Measurements from ENCODE around the gene DEPDC5.
"Not testable (repeated sequence)": the region's sequence is repeated elsewhere in the genome, so short reads cannot be mapped to it uniquely, and the experiment has no call there.

Gene DEPDC5

GRCh38 chr22:31749636-31750364, 4.0 kb upstream of the DEPDC5 start, which contains the start of gene PRR14L:
TSS of gene PRR14L (minus strand) at chr22:31750132. CDS start at chr22:31738860, 11,272 bp downstream.
- DNase-seq (ENCODE audit: low spot score), result peak; percentile 97

- no peak for DNase-seq (ENCODE audit: low spot score)
These were observed 3.2 kb upstream of the DEPDC5 start for GRCh38 chr22:31750365-31751284.

DNA sequence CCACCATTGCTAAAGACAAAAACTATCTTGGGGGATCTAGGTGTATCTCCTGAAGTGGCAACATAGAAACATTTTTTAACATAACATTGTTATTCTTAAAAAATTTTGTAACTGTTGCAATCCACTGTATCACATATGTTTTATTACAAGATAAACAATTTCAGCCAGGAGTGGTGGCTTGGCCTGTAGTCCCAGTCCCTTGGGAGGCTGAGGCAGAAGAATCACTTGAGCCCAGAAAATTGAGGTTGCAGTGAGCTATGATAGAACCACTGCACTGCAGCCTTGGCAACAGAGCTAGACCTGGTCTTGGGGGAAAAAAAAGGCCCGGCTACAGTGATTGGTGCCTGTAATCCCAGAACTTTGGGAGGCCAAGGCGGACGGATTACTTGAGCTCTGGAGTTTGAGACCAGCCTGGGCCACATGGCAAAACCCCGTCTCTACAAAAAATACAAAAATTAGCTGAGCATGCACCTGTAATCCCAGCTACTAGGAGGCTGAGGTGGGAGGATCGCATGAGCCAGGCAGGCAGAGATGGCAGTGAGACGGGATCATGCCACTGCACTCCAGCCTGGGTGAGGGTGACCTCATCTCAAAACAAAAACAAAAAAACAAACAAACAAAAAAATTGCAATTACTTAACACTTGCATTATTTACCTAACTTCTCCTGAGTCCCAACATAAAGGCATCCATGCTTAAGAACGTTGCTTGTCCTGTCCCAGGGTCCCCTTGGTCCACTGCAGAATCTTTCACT, 1.5 kb upstream of the DEPDC5 start:
- no peak for DNase-seq (ENCODE audit: low spot score)

DNA sequence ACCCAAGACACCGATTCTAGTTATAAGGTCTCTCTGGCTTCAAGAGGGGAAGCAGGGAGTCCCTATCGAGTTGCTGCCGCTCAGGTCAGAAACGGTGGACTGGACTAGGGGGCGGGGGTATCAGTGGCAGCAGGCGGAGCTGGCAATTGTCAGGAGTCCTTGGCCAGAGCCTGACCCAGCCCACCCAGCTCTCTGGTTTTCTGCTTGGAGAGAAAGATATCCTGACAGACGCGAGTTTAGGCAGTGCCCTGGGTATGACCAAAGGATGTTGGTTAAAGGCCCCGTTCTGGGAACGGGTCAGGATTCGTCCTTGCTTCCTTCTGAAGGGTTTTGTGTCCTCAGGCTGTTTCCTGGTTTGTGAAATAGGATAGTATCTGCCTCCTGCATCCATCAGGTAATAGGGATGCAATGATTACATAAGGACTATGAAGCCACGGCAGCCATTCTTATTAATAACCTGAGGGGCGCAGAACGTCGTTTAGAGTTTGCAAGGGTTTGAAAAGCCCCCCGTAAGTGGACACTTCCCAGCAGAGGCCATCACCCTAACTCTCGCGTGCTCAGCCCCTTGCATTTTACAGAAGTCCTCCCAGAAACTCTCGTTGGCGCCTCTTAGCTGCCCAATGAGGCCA, 700 bp upstream of the DEPDC5 start:
- peak; percentile 48 for DNase-seq (ENCODE audit: low spot score)

- DNase-seq (ENCODE audit: low spot score), result no peak
These were observed 994 bp downstream of the DEPDC5 start for GRCh38 chr22:31754813-31755212.

DNA sequence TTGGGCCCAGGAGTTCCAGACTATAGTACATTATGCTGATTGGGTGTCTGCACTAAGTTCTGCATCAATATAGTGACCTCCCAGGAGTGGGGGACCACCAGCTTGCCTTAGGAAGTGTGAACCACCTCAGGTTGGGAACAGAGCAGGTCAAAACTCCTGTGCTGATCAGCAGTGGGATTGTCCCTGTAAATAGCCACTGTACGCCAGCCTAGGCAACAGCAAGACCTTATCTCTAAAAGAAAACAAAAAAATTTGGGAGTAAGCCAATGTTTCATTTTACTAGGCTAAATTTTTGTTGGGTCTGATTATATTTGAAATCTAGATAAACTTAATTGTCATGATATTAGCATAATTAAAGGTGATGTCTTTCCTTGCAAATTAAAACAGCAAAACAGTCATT, 3.4 kb downstream of the DEPDC5 start:
- no peak for DNase-seq (ENCODE audit: low spot score)

- DNase-seq (ENCODE audit: low spot score), result not testable (repeated sequence)
These were observed 5.0 kb downstream of the DEPDC5 start for GRCh38 chr22:31758860-31759259.

DNA sequence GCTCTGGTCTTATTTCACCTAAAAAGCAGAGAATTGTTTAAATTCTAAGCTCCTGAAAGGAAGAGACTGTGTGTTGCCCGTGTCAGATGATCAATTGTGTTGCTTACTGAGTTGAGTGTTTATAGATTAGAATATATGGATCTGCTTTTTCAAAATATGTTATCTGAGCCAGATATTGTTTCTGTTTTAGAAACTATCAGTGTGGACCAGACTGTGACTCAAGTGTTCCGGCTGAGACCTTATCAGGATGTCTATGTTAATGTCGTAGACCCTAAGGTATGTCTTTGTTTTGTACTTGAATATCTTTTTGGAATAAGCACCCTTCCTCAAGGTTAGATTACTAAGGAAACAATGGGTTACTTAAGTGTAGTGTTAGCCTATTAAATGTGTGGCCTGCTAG, 11.0 kb downstream of the DEPDC5 start:
- DNase-seq (ENCODE audit: low spot score), result no peak

DNA sequence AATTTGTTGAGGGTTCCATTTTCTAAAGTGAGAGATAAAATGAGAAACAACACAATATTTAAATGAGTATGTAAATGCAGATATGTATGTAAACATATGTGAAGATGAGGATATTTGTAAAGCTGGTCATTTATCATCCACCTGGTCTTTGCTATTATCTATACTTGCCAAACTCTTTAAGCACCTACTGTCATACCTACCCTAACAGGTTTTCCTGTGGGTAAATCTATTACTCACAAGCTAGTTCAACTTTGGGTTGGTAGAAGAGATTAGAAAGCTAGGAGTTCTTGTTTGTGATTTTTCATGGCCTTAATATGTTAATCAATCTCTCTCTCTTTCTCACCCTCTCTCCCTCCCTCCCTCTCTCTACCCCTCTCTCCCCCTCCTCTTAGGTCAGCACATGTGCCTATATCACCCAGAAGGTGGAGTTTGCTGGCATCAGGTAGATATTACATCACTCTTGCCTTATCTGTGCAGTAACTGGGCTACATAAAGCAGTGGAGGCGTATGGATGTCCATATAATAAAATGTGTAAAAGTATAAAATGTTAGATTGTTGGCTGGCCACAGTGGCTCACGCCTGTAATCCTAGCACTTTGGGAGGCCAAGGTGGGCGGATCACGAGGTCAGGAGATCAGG, 14.7 kb downstream of the DEPDC5 start:
- DNase-seq (ENCODE audit: low spot score), result no peak

- DNase-seq (ENCODE audit: low spot score), result no peak
These were observed 19.6 kb downstream of the DEPDC5 start for GRCh38 chr22:31773416-31773815.

- peak; percentile 1 for DNase-seq (ENCODE audit: low spot score)
These were observed 22.4 kb downstream of the DEPDC5 start for GRCh38 chr22:31776231-31776630.

GRCh38 chr22:31789803-31790202, 36.0 kb downstream of the DEPDC5 start:
- DNase-seq (ENCODE audit: low spot score), result no peak

GRCh38 chr22:31790240-31790639, 36.4 kb downstream of the DEPDC5 start:
- no peak for DNase-seq (ENCODE audit: low spot score)

- not testable (repeated sequence) for DNase-seq (ENCODE audit: low spot score)
These were observed 45.5 kb downstream of the DEPDC5 start for GRCh38 chr22:31799358-31799757.

GRCh38 chr22:31800065-31800464, 46.2 kb downstream of the DEPDC5 start:
- DNase-seq (ENCODE audit: low spot score), result peak; percentile 83

- not testable (repeated sequence) for DNase-seq (ENCODE audit: low spot score)
These were observed 47.0 kb downstream of the DEPDC5 start for GRCh38 chr22:31800861-31801260.

DNA sequence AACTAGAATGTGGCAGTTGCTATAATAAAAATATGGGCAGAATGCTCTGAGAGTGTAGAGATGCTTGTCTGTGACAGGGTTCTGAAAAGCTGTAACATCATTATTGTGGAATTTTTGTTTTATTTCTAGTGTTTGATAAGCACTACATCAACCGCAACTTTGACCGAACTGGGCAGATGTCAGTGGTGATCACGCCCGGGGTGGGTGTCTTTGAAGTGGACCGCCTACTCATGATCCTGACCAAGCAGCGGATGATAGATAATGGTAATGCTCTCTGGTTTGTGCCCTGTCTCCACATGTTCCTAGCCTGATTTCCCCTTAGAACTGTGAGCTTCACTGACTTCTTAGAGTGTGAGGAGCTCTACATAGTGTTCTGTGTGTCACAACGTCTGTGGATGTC, 48.8 kb downstream of the DEPDC5 start:
- no peak for DNase-seq (ENCODE audit: low spot score)

DNA sequence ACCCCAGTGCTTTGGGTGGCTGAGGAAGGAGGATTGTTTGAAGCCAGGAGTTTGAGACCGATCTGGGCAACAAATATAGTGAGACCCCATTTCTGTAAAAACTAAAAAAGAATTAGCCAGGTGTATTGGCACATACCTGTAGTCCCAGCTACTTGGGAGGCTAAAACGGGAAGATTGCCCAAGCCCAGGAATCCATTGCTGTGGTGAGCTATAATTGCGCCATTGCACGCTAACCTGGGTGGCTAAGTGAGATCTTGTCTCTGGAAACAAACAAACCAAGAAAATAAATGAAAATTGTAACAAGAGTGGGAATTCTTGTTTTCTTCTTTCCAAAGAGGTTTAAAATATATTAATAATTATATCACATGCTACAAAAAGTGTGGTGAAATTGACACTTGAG, 52.9 kb downstream of the DEPDC5 start:
- DNase-seq (ENCODE audit: low spot score), result no peak

- DNase-seq (ENCODE audit: low spot score), result no peak
These were observed 59.3 kb downstream of the DEPDC5 start for GRCh38 chr22:31812977-31813605.

- DNase-seq (ENCODE audit: low spot score), result not testable (repeated sequence)
These were observed 60.1 kb downstream of the DEPDC5 start for GRCh38 chr22:31813898-31814297.

- DNase-seq (ENCODE audit: low spot score), result no peak
These were observed 61.1 kb downstream of the DEPDC5 start for GRCh38 chr22:31814942-31815341.

All from kidney tubule cell (primary cell).